ENCODE measurements around the gene NNT.

DNA sequence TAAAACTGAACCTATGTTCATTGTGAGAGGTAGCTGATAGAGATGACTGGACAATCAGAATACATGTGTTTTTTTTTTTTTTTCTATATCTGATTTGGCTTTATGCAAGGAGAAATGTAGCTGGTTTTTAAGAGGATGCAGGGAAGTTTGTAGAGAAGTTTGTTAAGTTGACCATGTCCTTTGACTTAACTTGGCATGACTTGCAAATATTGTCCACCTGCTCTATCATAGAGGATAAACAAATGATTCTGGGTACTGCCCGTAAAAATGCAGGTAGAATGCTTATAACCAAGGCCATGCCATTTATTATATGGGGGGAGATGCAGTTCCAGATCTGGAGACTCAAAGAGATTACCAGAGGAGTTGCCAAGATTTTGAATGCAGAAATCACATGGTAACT, 13.7 kb upstream of the NNT start:
- TF ChIP-seq EZH2phosphoT487 (conservative IDR thresholded peaks at IDR 0.05; ENCODE audit: low read length), result no peak
- TF ChIP-seq, protein P1, sequence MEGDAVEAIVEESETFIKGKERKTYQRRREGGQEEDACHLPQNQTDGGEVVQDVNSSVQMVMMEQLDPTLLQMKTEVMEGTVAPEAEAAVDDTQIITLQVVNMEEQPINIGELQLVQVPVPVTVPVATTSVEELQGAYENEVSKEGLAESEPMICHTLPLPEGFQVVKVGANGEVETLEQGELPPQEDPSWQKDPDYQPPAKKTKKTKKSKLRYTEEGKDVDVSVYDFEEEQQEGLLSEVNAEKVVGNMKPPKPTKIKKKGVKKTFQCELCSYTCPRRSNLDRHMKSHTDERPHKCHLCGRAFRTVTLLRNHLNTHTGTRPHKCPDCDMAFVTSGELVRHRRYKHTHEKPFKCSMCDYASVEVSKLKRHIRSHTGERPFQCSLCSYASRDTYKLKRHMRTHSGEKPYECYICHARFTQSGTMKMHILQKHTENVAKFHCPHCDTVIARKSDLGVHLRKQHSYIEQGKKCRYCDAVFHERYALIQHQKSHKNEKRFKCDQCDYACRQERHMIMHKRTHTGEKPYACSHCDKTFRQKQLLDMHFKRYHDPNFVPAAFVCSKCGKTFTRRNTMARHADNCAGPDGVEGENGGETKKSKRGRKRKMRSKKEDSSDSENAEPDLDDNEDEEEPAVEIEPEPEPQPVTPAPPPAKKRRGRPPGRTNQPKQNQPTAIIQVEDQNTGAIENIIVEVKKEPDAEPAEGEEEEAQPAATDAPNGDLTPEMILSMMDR (IDR thresholded peaks at IDR 0.05; ENCODE audit: insufficient read depth, low read length, poor library complexity, severe bottlenecking), result no peak

All from SU-DHL-6 (cell line).